Transverse colon (tissue), 4 donors: ENCODE results near the gene DGLUCY. TPM values are rescaled to one million over a fixed set of nuclear protein-coding genes. Genes with fewer than 3 reads are reported as not detected.
"Not testable (repeated sequence)": the region's sequence is repeated elsewhere in the genome, so short reads cannot be mapped to it uniquely, and the experiment has no call there.

Source experiments
- DNase-seq: peaks from one replicate; pipeline ENCODE4 v3.0.0-alpha.2; 2019
- H3K27ac ChIP-seq, 4 donors: fragments of 200-600 bp; sonication (generic); 2 replicates each; pipeline ENCODE4 v1.5.1; 2016 to 2018; ENCODE audit warnings: inconsistent platforms in 4 of 4
- H3K27me3 ChIP-seq: fragments of 200-600 bp; sonication (generic); 2 replicates; pipeline ENCODE4 v1.5.1; 2017; ENCODE audit warnings: inconsistent platforms
- H3K36me3 ChIP-seq, 4 donors: fragments of 200-600 bp; sonication (generic); 2 replicates each; pipeline ENCODE4 v1.5.1; 2017 to 2019; ENCODE audit warnings: inconsistent platforms in 4 of 4
- H3K4me1 ChIP-seq, 4 donors: fragments of 200-600 bp; sonication (generic); 2 replicates each; pipeline ENCODE4 v1.5.1; 2017 to 2020; ENCODE audit warnings: inconsistent platforms in 4 of 4
- H3K4me3 ChIP-seq, 4 donors: fragments of 200-600 bp; sonication (generic); 1 replicate in 1 of 4; 2 replicates in 3 of 4; pipeline versions ENCODE4 v1.5.1 to v1.6.1; 2017 to 2019; ENCODE audit warnings: inconsistent platforms in 4 of 4
- H3K9me3 ChIP-seq, 2 donors: fragments of 200-600 bp; sonication (generic); 2 replicates each; pipeline ENCODE4 v1.5.1; 2017 to 2019; ENCODE audit warnings: inconsistent platforms in 2 of 2
- EP300 ChIP-seq: sonication (generic); formaldehyde crosslinking; IDR thresholded peaks from one replicate; pipeline ENCODE4 v1.6.1; 2017; ENCODE audit warnings: antibody characterized with exemption, low read depth
- POLR2A ChIP-seq: fragments of 450-650 bp; IDR thresholded peaks from one replicate; pipeline ENCODE4 v1.6.1; 2016; ENCODE audit warnings: antibody characterized with exemption, mild to moderate bottlenecking, moderate library complexity
- POLR2AphosphoS5 ChIP-seq, 3 donors: sonication (generic); formaldehyde crosslinking; IDR thresholded peaks; one replicate each; pipeline ENCODE4 v1.6.1; 2016; ENCODE audit warnings: antibody characterized with exemption in 3 of 3
- WGBS, 2 donors: methylation state at CpG; one replicate each; pipeline ENCODE4 v1.1.5; 2018; ENCODE audit warnings: low coverage in 1 of 2; 5-methylcytosine and 5-hydroxymethylcytosine counted together
- in situ Hi-C, 4 donors: fragments of 200-750 bp; cut with MboI; loops; one replicate each; pipeline versions ENCODE4 v1.15.0 to v1.15.1; 2017; ENCODE audit warnings: low sequenced_read_pairs in 3 of 4, low pct_ligation_motif_present in 1 of 4, low pct_unique_long_range_greater_than_20kb in 1 of 4
- intact Hi-C: fragments of 100-400 bp; cut with DNase I; formaldehyde crosslinking; loops from one replicate; pipeline ENCODE4 v1.15.1; 2023; ENCODE audit warnings: low total_unique reads
- total RNA-seq, 4 donors: library from RNA; depleted of rRNA; stranded (reverse); fragments of >200 nt; gene quantifications; one replicate each; pipeline ENCODE4 v1.1.0, GENCODE V29; 2016
- TF ChIP-seq, protein P1 (sequence below), 5 experiments: fragments of 200-600 bp in 3 of 5; fragments of 450-650 bp in 2 of 5; sonication (generic) in 3 of 5; IDR thresholded peaks; 1 replicate in 2 of 5; 2 replicates in 3 of 5; pipeline ENCODE4 v1.5.1; 2016 to 2017; ENCODE audit warnings: antibody characterized with exemption in 5 of 5, inconsistent platforms in 3 of 5, mild to moderate bottlenecking in 2 of 5, moderate library complexity in 1 of 5

Gene DGLUCY
- total RNA-seq, 4 donors from 2014 or later = 62.1 to 229 (median 102) TPM

DNA sequence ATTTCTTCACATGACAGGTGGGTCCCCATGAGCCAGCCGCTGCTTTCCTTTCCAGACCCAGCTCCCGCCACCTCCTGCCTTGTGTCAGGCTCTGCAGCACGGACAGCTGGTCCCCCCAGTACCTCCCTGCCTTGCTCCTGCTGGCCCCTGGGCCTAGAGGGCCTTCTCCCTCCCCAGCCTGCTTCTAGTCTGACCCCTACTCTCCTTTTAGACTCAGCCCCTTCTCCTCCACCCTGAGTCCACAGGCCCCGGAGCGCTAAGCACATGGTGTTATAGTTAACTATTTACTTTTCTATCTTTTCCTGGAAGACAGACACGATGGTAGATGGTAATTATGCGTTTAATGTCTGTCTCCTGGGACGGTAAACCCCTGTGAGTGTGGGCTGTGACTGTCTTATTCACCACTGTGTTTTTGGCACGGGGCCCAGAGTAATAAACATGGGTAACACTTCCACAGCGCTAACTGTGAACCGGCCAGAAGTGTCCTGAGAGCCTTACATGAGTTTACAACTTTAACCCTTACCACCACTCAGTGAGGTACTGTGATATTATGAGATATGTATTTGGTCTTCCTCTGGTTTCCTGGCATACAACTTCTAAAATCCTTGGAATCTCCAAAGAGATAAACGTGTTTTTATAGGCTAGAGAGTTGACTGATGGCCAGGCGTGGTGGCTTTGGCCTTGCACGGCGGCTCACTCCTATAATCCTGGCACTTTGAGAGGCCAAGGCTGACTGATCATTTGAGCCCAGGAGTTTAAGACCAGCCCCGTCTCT, 41.2 kb downstream of the DGLUCY start:
- intact Hi-C loops (no loop called here), in situ Hi-C loops (no loop called here)
- TF ChIP-seq, protein P1, sequence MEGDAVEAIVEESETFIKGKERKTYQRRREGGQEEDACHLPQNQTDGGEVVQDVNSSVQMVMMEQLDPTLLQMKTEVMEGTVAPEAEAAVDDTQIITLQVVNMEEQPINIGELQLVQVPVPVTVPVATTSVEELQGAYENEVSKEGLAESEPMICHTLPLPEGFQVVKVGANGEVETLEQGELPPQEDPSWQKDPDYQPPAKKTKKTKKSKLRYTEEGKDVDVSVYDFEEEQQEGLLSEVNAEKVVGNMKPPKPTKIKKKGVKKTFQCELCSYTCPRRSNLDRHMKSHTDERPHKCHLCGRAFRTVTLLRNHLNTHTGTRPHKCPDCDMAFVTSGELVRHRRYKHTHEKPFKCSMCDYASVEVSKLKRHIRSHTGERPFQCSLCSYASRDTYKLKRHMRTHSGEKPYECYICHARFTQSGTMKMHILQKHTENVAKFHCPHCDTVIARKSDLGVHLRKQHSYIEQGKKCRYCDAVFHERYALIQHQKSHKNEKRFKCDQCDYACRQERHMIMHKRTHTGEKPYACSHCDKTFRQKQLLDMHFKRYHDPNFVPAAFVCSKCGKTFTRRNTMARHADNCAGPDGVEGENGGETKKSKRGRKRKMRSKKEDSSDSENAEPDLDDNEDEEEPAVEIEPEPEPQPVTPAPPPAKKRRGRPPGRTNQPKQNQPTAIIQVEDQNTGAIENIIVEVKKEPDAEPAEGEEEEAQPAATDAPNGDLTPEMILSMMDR (IDR thresholded peaks at IDR 0.05) = no peak
- peak; percentile 47 to 65 (median 52) for TF ChIP-seq POLR2AphosphoS5 (IDR thresholded peaks at IDR 0.05)
- Histone ChIP-seq H3K27me3 (no peaks in the 10 kb centered on the region), H3K9me3 (no peaks in the 10 kb centered on the region), H3K36me3 (peaks cover 0 to 10% (median 5%) of the 10 kb centered on the region in 4 donors), H3K4me3 (peak overlapping the region in 1 of 4 donors; percentile 2), H3K27ac (peak overlapping the region; percentile 75 to 83 (median 78)), H3K4me1 (peaks cover 25 to 65% (median 55%) of the 10 kb centered on the region in 4 donors)
- WGBS, 2 donors = 10 to 38% methylated on average over 5 to 16 of the region's 16 CpGs
- peak; percentile 92 for DNase-seq

DNA sequence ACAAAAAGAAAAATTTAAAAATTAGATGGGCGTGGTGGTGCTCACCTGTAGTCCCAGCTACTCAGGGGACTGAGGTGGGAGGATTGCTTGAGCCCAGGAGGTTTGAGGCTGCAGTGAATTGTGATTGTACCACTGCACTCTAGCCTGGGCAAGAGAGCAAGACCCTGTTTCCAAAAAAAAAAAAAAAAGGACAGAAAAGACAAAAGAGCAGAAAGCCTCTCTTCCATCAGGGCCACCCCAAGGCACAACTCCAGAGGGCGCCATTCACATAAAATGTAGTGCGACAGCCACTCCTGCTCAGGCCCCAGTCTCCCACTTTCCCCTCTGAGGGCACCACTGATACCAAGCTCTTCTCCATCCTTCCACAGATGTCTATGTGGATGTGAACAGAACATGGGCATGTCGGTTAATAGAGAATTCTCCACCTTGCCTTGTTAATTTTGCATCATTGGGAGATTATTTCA, 41.8 kb downstream of the DGLUCY start:
- no peaks in the 10 kb centered on the region for H3K9me3 ChIP-seq
- TF ChIP-seq POLR2A = no peak
- TF ChIP-seq, protein P1 (IDR thresholded peaks at IDR 0.05) = peak in 1 of 5 experiments; percentile 17
- no peak for TF ChIP-seq POLR2AphosphoS5 (IDR thresholded peaks at IDR 0.05)
- TF ChIP-seq EP300 = no peak
- intact Hi-C loops (no loop called here), in situ Hi-C loops (no loop called here)
- no peak overlapping the region for H3K4me3 ChIP-seq
- H3K36me3 ChIP-seq = peaks cover 0 to 16% (median 7%) of the 10 kb centered on the region in 4 donors
- no peaks in the 10 kb centered on the region for H3K27me3 ChIP-seq
- DNase-seq = no peak
- WGBS, 2 donors = 87 to 100% methylated on average over 1 to 4 of the region's 4 CpGs
- peaks cover 25 to 64% (median 55%) of the 10 kb centered on the region in 4 donors for H3K4me1 ChIP-seq
- H3K27ac ChIP-seq = peak overlapping the region; percentile 75 to 83 (median 78)

DNA sequence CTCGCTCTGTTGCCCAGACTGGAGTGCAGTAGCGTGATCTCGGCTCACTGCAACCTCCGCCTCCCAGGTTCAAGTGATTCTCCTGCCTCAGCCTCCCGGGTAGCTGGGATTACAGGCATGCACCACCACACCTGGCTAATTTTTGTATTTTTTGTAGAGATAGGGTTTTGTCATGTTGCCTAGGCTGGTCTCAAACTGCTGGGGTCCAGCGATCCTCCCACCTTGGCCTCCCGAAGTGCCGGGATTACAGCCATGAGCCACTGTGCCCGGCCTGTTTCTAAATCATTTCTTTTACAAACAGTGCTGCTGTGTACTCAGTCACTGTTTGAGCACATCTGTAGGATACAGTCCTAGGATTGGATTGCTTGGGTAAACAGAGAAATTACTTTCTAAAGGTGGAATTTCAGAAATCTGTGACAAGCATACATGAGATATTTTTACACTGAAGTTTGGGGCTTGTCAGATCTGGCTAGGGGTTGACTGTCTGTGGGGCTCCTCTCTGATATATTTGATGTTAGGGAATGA, 42.3 kb downstream of the DGLUCY start:
- Histone ChIP-seq H3K4me1 (peaks cover 25 to 64% (median 55%) of the 10 kb centered on the region in 4 donors), H3K27ac (peak overlapping the region; percentile 75 to 83 (median 78)), H3K36me3 (peaks cover 0 to 21% (median 9%) of the 10 kb centered on the region in 4 donors)
- in situ Hi-C loops, H3K4me3 ChIP-seq, H3K27me3 ChIP-seq, intact Hi-C loops, H3K9me3 ChIP-seq, DNase-seq: not testable (repeated sequence)
- WGBS, 2 donors = 55 to 67% methylated on average over 4 to 9 of the region's 9 CpGs

DNA sequence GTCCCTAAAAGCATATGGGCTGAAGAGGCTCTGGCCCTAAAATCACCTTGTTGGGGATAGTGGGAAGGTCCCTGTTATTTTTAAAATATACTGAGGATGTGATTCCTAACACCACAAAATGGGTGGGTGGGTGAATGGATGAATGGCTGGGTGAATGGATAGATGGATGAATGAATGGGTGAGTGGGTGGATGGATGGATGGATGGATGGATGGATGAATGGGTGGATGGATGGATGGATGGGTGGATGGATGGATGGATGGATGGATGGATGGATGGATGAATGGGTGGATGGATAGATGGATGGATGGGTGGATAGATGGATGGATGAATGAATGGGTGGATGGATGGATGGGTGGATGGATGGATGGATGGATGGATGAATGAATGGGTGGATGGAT, 43.0 kb downstream of the DGLUCY start:
- DNase-seq, H3K27me3 ChIP-seq, in situ Hi-C loops, H3K9me3 ChIP-seq, H3K4me3 ChIP-seq, intact Hi-C loops: not testable (repeated sequence)
- peaks cover 25 to 64% (median 55%) of the 10 kb centered on the region in 4 donors for H3K4me1 ChIP-seq
- H3K27ac ChIP-seq = peak overlapping the region in 3 of 4 donors; percentile 77 to 83 (median 80)
- peaks cover 0 to 28% (median 13%) of the 10 kb centered on the region in 4 donors for H3K36me3 ChIP-seq

DNA sequence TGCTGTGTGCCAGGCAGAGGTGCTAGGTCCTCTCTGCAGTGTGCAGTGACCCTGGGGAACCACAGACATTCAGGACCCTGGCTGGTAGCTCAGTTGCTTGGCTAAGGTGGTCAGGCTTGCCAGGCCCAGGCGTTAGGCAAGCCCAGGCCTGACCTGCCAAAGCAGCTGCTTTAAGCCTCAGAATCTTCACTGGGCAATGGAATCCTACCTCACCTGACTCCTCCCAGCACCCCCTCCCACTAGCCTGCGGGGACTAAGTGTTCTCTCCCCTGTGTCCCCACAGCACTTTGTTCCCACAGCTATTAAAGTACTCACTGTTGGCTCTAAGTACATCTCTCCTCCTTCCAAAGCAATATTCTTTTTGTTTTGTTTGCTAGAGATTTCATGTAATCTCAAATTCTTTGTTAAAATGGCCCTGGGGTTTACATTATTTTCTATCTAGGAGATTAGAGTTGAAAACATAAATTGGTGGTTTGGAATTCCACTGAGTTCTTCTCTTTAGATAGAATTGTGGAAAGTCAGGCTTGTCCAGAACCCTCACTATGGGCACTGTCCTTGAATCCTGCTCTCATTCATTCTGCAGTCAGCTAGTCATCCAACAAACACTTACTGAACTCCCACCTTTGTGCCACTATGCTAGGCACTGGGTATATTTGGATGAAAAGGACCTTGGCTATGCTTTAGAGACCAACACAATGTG, 44.4 kb downstream of the DGLUCY start:
- peak; percentile 43 for DNase-seq
- intact Hi-C loops = no loop called here
- in situ Hi-C loops = no loop called here
- Histone ChIP-seq H3K4me1 (peaks cover 22 to 55% (median 49%) of the 10 kb centered on the region in 4 donors), H3K4me3 (no peak overlapping the region), H3K27ac (peak overlapping the region; percentile 34 to 64 (median 52)), H3K27me3 (no peaks in the 10 kb centered on the region), H3K9me3 (no peaks in the 10 kb centered on the region), H3K36me3 (peaks cover 0 to 42% (median 20%) of the 10 kb centered on the region in 4 donors)
- WGBS, 2 donors = 50 to 67% methylated on average over 1 to 2 of the region's 2 CpGs
- no peak for TF ChIP-seq EP300
- TF ChIP-seq, protein P1 (IDR thresholded peaks at IDR 0.05) = no peak
- no peak for TF ChIP-seq POLR2A
- no peak for TF ChIP-seq POLR2AphosphoS5 (IDR thresholded peaks at IDR 0.05)
